Activated CD8-positive, alpha-beta T cell treated with anti-CD3 and anti-CD28 coated beads for 36 hours (primary cell): ENCODE data around the gene PTPN6. TPM values are rescaled to one million over a fixed set of nuclear protein-coding genes. Genes with fewer than 3 reads are reported as not detected.

ENCODE experiments used
- microRNA-seq: library from miRNA; unstranded; fragments of <30 nt; microRNA quantifications from one replicate; pipeline ENCODE4 v1.2.0, GENCODE V29; 2022; ENCODE audit warnings: borderline microRNAs expressed, borderline replicate concordance
- total RNA-seq, 2 experiments: library from RNA; stranded (reverse); gene quantifications; one replicate each; pipeline ENCODE4 v1.2.3, GENCODE V29; 2021

PTPN6 gene
- total RNA-seq, 2 experiments from 2014 or later = 485 to 489 TPM

Small RNA genes lying within 50 kb of the gene (microRNA-seq; reads per million reads assigned to microRNA genes)
- gene MIR141 (46.3 reads per million, percentile 56 among the genes with 10 or more reads in this experiment), gene MIR200C (283 reads per million, percentile 79 among the genes with 10 or more reads in this experiment)

Other genes starting within 250 kb of the PTPN6 start
- gene COPS7A, start 227.3 kb upstream of the PTPN6 start, total RNA-seq = 10 to 100 TPM; 35.9 to 38.8 TPM
- gene MLF2, start 198.2 kb upstream of the PTPN6 start, total RNA-seq = 100 to 1,000 TPM; 149 to 151 TPM
- gene PTMS, start 185.0 kb upstream of the PTPN6 start, total RNA-seq = 10 to 100 TPM; 78.6 TPM
- gene LAG3, start 178.8 kb upstream of the PTPN6 start, total RNA-seq = 100 to 1,000 TPM; 264 to 268 TPM
- 10 to 100 TPM; 11.1 to 14.1 TPM for gene CD4, start 161.8 kb upstream of the PTPN6 start, total RNA-seq
- 1 to 10 TPM; 2.0 to 2.1 TPM for gene GPR162, start 129.5 kb upstream of the PTPN6 start, total RNA-seq
- 1 to 10 TPM; 2.1 to 2.3 TPM for gene P3H3, start 122.9 kb upstream of the PTPN6 start, total RNA-seq
- 1 to 10 TPM in 1 of 2 experiments, under 1 TPM in 1; 0.50 to 1.1 TPM for gene GNB3, start 110.4 kb upstream of the PTPN6 start, total RNA-seq
- gene CDCA3, start 100.1 kb upstream of the PTPN6 start, total RNA-seq = 10 to 100 TPM; 74.6 to 83.8 TPM
- 100 to 1,000 TPM; 109 to 112 TPM for gene USP5, start 99.2 kb upstream of the PTPN6 start, total RNA-seq
- gene TPI1, start 83.8 kb upstream of the PTPN6 start, total RNA-seq = 1,000 to 10,000 TPM; 1,714 to 1,776 TPM
- gene SPSB2, start 78.1 kb upstream of the PTPN6 start, total RNA-seq = 1 to 10 TPM; 2.2 to 2.6 TPM
- 1 to 10 TPM; 4.6 to 5.3 TPM for gene LRRC23, start 46.5 kb upstream of the PTPN6 start, total RNA-seq
- gene ENO2, start 36.8 kb upstream of the PTPN6 start, total RNA-seq = 100 to 1,000 TPM; 315 to 330 TPM
- gene ATN1, start 23.4 kb upstream of the PTPN6 start, total RNA-seq = 10 to 100 TPM; 26.4 to 28.5 TPM
- gene RNU7-1, start 7.5 kb upstream of the PTPN6 start, total RNA-seq = not detected
- 100 to 1,000 TPM; 226 to 244 TPM for gene C12orf57, start 7.3 kb upstream of the PTPN6 start, total RNA-seq
- gene PHB2, start 19.3 kb downstream of the PTPN6 start, total RNA-seq = 100 to 1,000 TPM; 419 to 428 TPM
- gene EMG1, start 19.6 kb downstream of the PTPN6 start, total RNA-seq = 10 to 100 TPM; 88.6 to 97.8 TPM
- 10 to 100 TPM; 17.3 to 18.1 TPM for gene LPCAT3, start 67.1 kb downstream of the PTPN6 start, total RNA-seq
- 1 to 10 TPM; 1.7 TPM for gene C1S, start 109.4 kb downstream of the PTPN6 start, total RNA-seq
- gene C1R, start 141.1 kb downstream of the PTPN6 start, total RNA-seq = 1 to 10 TPM in 1 of 2 experiments, under 1 TPM in 1; 0.97 to 2.4 TPM
- 10 to 100 TPM; 10.5 to 11.8 TPM for gene C1RL, start 157.9 kb downstream of the PTPN6 start, total RNA-seq
- not detected for gene RBP5, start 177.5 kb downstream of the PTPN6 start, total RNA-seq
- 10 to 100 TPM; 29.0 to 30.8 TPM for gene CLSTN3, start 179.0 kb downstream of the PTPN6 start, total RNA-seq
- 10 to 100 TPM; 39.0 to 41.8 TPM for gene PEX5, start 238.3 kb downstream of the PTPN6 start, total RNA-seq